Suppressor macrophage treated with lipopolysaccharide for 4 hours (primary cell): ENCODE measurements around the gene ANP32E.
"Not testable (repeated sequence)": the region's sequence is repeated elsewhere in the genome, so short reads cannot be mapped to it uniquely, and the experiment has no call there.

Source experiments
- DNase-seq: peaks from one replicate; pipeline ENCODE4 v3.0.0-alpha.2; 2020

ANP32E gene

GRCh38 chr1:150212070-150212469 lies 23.8 kb downstream of the ANP32E start:
- DNase-seq: no peak

- DNase-seq: no peak
Measured at GRCh38 chr1:150210706-150211105, 25.2 kb downstream of the ANP32E start.

GRCh38 chr1:150210091-150210490 lies 25.8 kb downstream of the ANP32E start:
- no peak for DNase-seq

GRCh38 chr1:150208460-150208859 lies 27.5 kb downstream of the ANP32E start:
- not testable (repeated sequence) for DNase-seq

- no peak for DNase-seq
Measured at GRCh38 chr1:150207281-150207971, 28.5 kb downstream of the ANP32E start.

- no peak for DNase-seq
Measured at GRCh38 chr1:150196417-150196816, 39.5 kb downstream of the ANP32E start.

GRCh38 chr1:150194381-150195031 lies 41.4 kb downstream of the ANP32E start:
- no peak for DNase-seq

GRCh38 chr1:150192012-150192411 lies 43.9 kb downstream of the ANP32E start:
- no peak for DNase-seq

- no peak for DNase-seq
Measured at GRCh38 chr1:150187560-150187931, 48.4 kb downstream of the ANP32E start.

GRCh38 chr1:150186789-150187559 lies 48.9 kb downstream of the ANP32E start:
- peak; percentile 80 for DNase-seq

- DNase-seq: not testable (repeated sequence)
Measured at GRCh38 chr1:150186438-150186788, 49.5 kb downstream of the ANP32E start.

GRCh38 chr1:150185481-150185880 lies 50.4 kb downstream of the ANP32E start:
- DNase-seq: no peak

- DNase-seq: peak; percentile 61
Measured at GRCh38 chr1:150183061-150183460, 52.9 kb downstream of the ANP32E start.

- no peak for DNase-seq
Measured at GRCh38 chr1:150182247-150182646, 53.7 kb downstream of the ANP32E start.

GRCh38 chr1:150180474-150180873 lies 55.4 kb downstream of the ANP32E start:
- DNase-seq: peak; percentile 44

GRCh38 chr1:150179867-150180266 lies 56.0 kb downstream of the ANP32E start:
- no peak for DNase-seq

- DNase-seq: peak; percentile 43
Measured at GRCh38 chr1:150178548-150178947, 57.4 kb downstream of the ANP32E start.

- peak; percentile 90 for DNase-seq
Measured at GRCh38 chr1:150176593-150176992, 59.3 kb downstream of the ANP32E start.

GRCh38 chr1:150173141-150173585 lies 62.7 kb downstream of the ANP32E start:
- DNase-seq: no peak

- DNase-seq: no peak
Measured at GRCh38 chr1:150171801-150172200, 64.1 kb downstream of the ANP32E start.

GRCh38 chr1:150168960-150169601 lies 66.8 kb downstream of the ANP32E start:
- peak; percentile 71 for DNase-seq
